Astrocyte of the spinal cord (primary cell): ENCODE data around the gene MREG.

Experiments used
- DNase-seq: peaks from one replicate; pipeline ENCODE4 v3.0.0; 2011; ENCODE audit warnings: low read depth, low spot score
- H3K4me3 ChIP-seq: 2 replicates; pipeline ENCODE4 v1.5.1; 2011; ENCODE audit warnings: low read depth, mild to moderate bottlenecking, low read length, moderate library complexity
- in situ Hi-C: cut with HindIII; loops from 2 replicates; pipeline ENCODE4 v1.10.0; 2017; ENCODE audit warnings: low sequenced_read_pairs
- TF ChIP-seq, protein P1 (sequence below): IDR thresholded peaks from 2 replicates; pipeline ENCODE4 v1.5.1; 2012; ENCODE audit warnings: low read depth, mild to moderate bottlenecking, low read length, inconsistent platforms

The MREG gene, protein sequence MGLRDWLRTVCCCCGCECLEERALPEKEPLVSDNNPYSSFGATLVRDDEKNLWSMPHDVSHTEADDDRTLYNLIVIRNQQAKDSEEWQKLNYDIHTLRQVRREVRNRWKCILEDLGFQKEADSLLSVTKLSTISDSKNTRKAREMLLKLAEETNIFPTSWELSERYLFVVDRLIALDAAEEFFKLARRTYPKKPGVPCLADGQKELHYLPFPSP

GRCh38 chr2:216013080-216013909 is at the start of gene MREG:
TSS of gene MREG (minus strand) at chr2:216013551. CDS start at chr2:216013327, 224 bp downstream.
- in situ Hi-C loops, result no loop called here
- TF ChIP-seq, protein P1, sequence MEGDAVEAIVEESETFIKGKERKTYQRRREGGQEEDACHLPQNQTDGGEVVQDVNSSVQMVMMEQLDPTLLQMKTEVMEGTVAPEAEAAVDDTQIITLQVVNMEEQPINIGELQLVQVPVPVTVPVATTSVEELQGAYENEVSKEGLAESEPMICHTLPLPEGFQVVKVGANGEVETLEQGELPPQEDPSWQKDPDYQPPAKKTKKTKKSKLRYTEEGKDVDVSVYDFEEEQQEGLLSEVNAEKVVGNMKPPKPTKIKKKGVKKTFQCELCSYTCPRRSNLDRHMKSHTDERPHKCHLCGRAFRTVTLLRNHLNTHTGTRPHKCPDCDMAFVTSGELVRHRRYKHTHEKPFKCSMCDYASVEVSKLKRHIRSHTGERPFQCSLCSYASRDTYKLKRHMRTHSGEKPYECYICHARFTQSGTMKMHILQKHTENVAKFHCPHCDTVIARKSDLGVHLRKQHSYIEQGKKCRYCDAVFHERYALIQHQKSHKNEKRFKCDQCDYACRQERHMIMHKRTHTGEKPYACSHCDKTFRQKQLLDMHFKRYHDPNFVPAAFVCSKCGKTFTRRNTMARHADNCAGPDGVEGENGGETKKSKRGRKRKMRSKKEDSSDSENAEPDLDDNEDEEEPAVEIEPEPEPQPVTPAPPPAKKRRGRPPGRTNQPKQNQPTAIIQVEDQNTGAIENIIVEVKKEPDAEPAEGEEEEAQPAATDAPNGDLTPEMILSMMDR, result peak; percentile 84
- H3K4me3 ChIP-seq, result peak within 1 kb of the TSS; percentile 58
- DNase-seq, result peak; percentile 66

DNA sequence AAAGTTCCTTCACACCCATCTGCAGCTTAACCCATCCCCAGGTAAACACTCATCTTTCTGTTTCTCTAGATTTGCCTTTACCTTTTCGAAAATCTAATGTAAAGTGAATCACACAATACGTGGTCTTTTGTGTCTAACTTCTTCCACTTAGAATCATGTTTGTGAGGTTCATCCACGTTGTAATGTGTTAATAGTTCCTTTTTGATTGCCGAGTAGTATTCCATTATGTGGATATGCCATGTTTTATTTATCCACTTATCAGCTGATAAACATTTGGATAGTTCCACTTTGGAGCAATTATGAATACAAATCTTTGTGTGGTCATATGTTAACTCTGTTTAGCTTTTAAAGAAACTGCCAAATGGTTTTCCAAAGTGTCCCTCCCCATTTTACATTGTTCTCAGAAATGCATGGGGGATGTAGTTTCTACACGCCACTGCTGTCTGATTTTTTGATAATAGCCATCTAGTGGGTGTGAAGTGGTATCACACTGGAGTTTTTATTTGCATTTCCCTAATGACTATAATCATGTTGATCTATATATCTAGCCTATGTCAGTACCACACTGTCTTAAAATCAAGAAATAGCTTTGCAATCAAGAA is 46.0 kb upstream of the MREG start:
- no peak for DNase-seq
- TF ChIP-seq, protein P1, result peak; percentile 6
- in situ Hi-C loops, result no loop called here
- no peak overlapping the region for H3K4me3 ChIP-seq

DNA sequence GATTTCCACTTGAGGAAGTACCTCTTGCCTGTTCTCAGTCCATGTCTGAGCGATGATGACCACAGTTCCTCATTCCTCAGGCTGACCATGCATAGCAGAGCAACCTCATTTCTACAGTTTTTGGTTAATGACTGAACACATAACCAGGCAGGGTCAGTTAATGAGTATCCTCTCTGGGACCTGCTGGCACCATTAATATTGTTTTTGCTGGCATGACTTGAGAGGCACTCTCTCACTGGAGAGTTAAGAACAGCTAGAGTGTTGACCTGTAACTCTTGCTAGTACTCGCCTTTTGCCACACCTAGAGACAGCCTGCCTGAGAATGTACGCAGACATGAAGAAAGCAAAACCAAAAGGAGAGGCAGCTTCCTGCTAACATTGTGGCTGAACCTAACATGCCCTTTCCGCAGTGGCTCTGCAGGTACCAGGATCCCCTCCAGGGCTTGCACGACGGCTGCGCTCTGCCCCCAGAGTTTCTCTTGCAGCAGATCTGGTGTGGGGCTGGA is 44.4 kb upstream of the MREG start:
- peak; percentile 93 for DNase-seq
- TF ChIP-seq, protein P1, result no peak
- H3K4me3 ChIP-seq, result no peak overlapping the region
- in situ Hi-C loops, result no loop called here

GRCh38 chr2:216056739-216057138 is 43.4 kb upstream of the MREG start:
- in situ Hi-C loops, result no loop called here
- TF ChIP-seq, protein P1, result no peak
- H3K4me3 ChIP-seq, result no peak overlapping the region
- DNase-seq, result no peak

DNA sequence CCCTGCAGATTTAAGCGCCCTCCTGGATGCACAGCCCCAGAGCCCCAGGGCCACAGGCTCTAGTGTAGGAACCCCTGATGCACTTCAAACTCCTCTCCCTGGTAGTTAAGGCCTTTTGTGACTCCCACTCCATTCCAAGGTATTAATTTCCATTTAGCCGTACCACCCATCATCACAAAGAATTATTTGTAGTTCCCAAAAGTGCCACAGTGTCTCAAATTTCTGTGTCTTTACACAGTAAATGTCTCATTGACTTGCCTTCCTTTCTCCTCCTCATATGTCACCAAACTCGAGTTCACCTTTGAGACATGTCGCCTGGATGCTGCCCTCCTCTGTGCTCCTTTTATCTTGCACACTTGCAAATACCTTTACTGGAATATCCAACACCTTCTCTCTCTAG is 42.3 kb upstream of the MREG start:
- TF ChIP-seq, protein P1, result no peak
- no peak overlapping the region for H3K4me3 ChIP-seq
- DNase-seq, result no peak
- in situ Hi-C loops, result no loop called here

DNA sequence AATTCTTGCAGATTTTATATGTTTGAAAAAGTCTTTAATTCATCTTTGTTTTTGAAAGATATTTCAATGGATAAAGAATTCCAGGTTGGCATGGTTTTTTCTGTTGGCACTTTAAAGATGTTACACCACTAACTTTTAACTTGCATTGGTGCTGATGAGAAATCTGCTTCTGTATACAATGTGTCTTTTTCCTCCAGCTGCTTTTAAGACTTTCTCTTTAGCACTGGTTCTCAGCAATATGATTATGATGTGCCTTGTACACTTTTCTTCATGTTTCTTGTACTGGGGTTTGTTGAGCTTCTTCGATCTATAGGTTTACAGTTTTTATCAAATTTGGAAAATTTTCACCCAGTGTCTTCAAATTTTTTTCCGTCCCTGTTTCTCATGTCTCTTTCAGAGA is 39.1 kb upstream of the MREG start:
- no peak for DNase-seq
- in situ Hi-C loops, result no loop called here
- no peak overlapping the region for H3K4me3 ChIP-seq
- TF ChIP-seq, protein P1, result no peak
